T47D (cell line): Measurements from ENCODE around the gene CYP20A1.
"Not testable (repeated sequence)": the region's sequence is repeated elsewhere in the genome, so short reads cannot be mapped to it uniquely, and the experiment has no call there.

ENCODE experiments used
- DNase-seq, 2 experiments: peaks; one replicate each; pipeline versions ENCODE4 v3.0.0 to v3.0.0-alpha.2; 2011 to 2012; ENCODE audit warnings: low read depth in 1 of 2, low spot score in 1 of 2
- JUND ChIP-seq: IDR thresholded peaks from 2 replicates; pipeline ENCODE4 v1.6.1; 2012; ENCODE audit warnings: low read depth
- in situ Hi-C: cut with HindIII; loops from 2 replicates; pipeline ENCODE4 v1.10.0; 2016; ENCODE audit warnings: low sequenced_read_pairs, low pct_unique_long_range_greater_than_20kb

Gene CYP20A1

DNA sequence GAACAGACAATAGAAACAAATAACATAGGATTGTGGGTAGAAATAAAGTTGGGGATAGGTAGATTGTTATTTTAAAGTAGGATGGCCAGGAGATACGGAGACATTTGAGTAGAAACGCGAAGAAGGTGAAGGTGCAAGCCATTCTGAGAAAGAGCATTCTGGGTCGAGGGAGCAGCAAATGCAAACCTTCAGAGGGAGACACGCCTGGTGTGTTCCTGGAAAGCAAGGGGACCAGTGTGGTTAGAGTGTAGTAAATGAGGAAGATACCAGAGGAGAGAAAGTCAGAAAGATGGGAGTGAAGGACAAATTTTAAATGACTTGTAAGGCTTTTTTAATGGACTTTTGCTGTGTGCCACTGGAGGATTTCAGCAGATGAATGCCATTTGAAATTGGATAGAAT, 1.7 kb downstream of the CYP20A1 start:
- in situ Hi-C loops: no loop called here
- no peak for TF ChIP-seq JUND
- DNase-seq: no peak

DNA sequence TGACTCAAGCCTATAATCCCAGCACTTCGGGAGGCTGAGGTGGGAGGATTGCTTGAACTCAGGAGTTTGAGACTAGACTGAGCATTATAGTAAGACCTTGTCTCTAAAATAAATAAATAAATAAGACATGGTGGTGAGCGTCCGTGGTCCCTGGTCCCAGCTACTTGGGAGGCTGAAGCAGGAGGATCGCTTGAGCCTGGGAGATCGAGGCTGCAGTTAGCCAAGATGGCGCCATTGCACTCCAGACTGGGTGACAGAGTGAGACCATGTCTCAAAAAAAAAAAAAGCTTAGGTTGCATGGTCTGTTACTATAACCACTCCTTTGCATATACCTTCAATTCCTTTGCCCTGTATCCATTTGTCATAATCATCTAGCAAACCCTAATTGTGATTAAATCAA, 3.7 kb downstream of the CYP20A1 start:
- in situ Hi-C loops: no loop called here
- DNase-seq: no peak
- TF ChIP-seq JUND: no peak

DNA sequence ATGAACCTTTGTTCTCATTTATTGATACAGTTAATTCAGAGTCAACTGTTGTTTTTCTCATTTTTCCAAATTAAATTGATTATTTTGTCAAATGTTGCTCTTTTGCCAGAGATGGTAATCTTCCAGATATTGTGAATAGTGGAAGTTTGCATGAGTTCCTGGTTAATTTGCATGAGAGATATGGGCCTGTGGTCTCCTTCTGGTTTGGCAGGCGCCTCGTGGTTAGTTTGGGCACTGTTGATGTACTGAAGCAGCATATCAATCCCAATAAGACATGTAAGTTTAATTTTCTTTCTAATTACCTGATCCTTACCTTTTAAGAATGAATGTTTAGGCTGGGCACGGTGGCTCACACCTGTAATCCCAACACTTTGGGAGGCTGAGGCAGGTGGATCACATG, 7.8 kb downstream of the CYP20A1 start:
- in situ Hi-C loops: no loop called here
- no peak for DNase-seq
- TF ChIP-seq JUND: no peak

DNA sequence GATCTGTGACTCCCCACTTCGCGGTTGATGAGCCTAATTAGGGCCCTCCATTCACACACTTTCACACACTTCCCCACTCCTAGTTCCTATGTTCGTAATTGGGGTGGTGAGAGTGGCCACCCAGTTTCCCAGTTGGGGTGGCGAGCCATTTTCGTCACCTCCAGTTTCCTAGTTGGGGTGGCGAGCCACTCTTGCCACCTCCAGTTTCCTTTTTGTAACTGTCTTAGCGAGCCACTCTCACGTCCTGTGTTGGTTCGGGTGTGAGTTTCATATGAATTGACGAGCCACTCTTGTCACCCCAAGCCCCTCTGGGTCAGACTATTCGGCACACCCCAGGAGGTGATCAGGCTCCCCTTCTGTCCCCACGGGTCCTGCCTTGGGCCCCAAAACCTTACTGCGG, 14.0 kb downstream of the CYP20A1 start:
- in situ Hi-C loops: no loop called here
- DNase-seq: no peak
- TF ChIP-seq JUND: no peak

DNA sequence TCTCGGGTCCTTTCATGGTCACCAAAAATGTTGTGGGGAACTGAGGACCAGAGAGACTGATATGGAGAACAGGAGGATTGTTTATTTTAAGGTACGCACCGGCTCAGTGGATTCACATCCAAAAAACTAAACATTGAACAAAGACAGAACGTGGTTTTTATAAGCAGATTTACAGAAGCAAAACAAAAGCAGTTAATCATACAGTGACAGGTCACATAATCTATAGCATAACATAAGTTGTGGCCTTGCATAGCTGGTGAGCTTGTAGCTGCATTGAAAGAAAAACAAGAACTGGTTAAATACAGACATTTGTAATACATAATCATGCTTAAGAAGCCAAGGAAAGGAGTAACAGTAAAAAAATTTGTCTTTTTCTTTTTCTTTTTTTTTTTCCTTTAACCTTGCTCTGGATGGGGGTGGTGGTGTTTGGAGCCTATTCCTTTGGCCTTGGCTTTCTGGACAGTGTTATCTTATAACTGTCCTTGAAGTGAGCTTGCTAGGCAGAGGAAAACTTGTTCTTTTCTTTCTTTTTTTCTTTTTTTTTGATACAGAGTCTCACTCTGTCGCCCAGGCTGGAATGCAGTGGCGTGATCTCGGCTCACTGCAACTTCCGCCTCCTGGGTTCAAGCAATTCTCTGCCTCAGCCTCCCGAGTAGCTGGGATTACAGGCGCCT, 14.7 kb downstream of the CYP20A1 start:
- in situ Hi-C loops: not testable (repeated sequence)

DNA sequence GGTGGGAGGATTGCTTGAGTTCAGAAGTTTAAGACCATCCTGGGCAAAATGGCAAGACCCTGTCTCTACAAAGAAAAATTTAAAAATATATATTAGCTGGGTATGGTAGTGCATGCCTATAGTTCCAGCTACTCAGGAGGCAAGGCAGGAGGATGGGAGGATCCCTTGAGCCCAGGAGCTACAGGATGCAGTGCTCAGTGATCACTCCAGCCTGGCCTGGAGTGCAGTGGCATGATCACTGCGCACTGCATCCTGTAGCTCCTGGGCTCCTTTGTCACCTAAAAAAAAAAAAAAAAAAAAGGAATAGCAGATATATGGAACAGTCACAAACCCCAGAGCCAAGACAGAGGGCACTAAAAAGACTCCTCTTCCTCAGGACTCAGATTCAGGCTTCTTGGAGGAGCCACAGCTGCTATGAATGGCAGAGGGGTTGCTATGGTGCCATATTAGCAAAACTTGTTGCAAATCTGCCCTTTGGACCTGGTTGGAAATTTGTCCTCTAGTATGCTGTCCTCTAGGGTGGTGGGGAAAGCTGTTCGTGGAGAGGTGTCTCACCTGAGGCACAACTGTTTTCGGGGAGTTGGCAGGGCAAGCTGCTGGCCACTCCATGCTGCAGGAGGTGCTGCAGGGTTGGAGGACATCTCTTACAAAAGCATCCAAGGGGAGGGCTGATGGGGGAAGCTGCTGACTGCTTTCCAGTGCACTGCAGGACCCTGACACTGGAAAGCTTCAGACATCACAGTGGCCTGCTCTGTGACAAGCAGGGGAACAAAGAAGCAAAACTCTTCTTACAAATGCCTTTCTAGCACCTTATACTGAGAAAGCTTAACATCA, 22.7 kb downstream of the CYP20A1 start:
- DNase-seq: peak in 1 of 2 experiments; percentile 3
- in situ Hi-C loops: no loop called here
- no peak for TF ChIP-seq JUND

More for the DNA sequence above, 14.7 kb downstream of the CYP20A1 start:
- not testable (repeated sequence) for DNase-seq

DNA sequence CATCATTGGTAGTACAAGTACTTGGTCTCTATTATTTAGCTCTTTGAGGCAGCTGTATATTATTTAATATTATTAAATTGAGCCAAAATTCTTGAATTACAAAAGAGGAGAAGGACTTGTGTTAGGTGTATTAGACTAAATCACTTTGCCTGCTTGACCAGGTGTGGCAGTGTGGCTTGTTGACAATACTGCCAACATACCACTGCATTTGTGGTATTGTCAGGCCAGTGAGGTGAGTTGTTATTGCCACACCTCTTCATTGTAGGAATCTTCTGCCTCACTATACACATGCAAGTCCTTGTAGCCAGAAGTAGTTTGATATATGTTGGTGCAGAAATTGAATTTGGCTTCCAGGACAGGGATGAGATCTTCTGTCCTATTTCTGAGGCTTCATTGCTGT, 40.5 kb downstream of the CYP20A1 start:
- no peak for TF ChIP-seq JUND
- DNase-seq: peak in 1 of 2 experiments; percentile 42
- in situ Hi-C loops: no loop called here

DNA sequence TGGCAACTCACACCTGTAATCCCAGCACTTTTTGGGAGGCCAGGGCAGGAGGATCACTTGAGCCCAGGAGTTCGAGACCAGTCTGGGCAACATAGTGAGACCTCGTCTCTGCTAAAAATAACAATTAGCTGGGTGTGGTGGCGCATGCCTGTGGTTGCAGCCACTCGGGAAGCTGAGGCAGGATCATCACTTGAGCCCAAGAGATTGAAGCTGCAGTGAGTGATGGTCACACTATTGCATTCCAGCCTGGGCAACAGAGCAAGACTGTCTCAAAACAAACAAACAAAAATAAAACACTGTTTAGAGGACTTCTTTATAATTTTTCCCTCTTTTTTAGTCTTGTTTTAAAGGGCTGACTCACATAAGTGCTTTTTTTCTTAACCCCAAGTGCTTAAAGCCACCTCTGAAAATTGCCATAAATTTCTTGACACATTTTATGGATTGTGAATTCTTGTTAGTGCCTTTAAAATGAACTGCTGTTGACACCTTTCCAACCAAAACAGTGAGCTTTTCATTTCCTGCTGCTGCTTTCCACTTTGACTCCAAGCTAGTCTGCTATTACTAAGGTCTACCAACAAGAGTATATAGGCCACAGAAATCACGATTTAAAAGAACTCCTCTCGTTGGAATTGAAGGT, 41.7 kb downstream of the CYP20A1 start:
- TF ChIP-seq JUND: no peak
- in situ Hi-C loops: no loop called here

DNA sequence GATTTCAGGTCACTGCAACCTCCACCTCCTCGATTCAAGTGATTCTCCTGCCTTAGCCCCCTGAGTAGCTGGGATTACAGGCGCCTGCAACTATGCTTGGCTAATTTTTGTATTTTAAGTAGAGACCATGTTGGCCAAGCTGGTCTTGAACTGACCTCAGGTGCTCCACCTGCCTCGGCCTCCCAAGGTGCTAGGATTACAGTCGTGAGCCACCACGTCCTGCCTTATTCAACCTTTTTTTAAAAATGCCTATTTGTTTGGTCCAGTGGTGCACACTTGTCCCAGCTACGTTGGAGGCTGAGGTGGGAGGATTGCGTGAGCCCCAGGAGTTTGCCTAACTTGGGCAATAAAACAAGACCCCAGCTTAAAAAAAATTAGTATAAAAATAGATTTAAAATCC, 43.3 kb downstream of the CYP20A1 start:
- in situ Hi-C loops: no loop called here
- no peak for TF ChIP-seq JUND
- DNase-seq: no peak

More for the DNA sequence above, 41.7 kb downstream of the CYP20A1 start:
- no peak for DNase-seq

DNA sequence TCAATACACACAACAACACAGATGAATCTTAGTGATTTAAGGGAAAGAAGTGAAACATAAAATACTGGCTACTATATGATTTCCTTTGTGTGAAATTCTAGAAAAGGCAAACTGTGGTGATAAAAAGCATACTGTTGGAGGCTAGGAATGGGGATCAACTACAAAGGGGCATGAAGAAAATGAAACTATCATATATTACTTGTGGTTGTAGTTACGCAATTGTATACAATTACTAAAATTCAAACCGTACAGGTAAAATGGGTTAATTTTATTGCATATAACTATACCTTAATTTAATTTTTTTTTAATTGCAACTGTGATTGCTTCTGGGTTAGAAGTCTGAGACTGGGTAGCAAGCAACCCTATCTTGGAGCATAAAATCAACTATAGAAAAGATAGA, 47.7 kb downstream of the CYP20A1 start:
- no peak for TF ChIP-seq JUND
- in situ Hi-C loops: no loop called here
- DNase-seq: no peak

DNA sequence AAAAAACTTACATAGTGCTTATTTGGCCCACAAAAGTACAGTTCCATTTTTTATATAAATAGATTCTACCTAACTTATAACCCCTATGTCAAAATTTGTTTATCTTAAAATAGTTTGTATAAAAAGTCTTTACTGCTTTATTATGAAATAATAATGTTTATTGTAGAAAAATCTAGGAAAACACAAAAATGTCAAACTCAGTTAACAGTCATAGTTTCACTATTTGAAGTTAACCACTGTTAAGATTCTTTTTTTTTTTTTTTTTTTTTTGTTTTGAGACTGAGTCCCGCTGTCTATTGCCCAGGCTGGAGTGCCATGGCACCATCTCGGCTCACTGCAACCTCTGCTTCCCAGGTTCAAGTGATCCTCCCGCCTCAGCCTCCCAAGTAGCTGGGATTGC, 62.8 kb downstream of the CYP20A1 start:
- TF ChIP-seq JUND: no peak
- DNase-seq: no peak
- in situ Hi-C loops: no loop called here

DNA sequence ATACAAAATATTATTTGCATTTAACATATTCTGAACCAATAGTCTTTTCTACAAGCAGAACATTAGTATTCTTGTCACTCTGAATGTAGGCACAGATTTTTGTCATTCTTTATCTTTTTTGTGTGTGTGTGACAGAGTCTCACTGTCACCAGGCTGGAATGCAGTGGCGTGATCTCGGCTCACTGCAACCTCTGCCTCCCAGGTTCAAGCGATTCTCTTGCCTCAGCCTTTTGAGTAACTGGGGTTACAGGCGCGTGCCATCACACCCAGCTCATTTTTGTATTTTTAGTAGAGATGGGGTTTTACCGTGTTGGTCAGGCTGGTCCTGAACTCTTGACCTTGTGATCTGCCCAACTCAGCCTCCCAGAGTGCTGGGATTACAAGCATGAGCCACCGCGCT, 63.8 kb downstream of the CYP20A1 start:
- DNase-seq, in situ Hi-C loops: not testable (repeated sequence)
